Measurements from ENCODE around the gene IRF2BP2.

IRF2BP2 gene

DNA sequence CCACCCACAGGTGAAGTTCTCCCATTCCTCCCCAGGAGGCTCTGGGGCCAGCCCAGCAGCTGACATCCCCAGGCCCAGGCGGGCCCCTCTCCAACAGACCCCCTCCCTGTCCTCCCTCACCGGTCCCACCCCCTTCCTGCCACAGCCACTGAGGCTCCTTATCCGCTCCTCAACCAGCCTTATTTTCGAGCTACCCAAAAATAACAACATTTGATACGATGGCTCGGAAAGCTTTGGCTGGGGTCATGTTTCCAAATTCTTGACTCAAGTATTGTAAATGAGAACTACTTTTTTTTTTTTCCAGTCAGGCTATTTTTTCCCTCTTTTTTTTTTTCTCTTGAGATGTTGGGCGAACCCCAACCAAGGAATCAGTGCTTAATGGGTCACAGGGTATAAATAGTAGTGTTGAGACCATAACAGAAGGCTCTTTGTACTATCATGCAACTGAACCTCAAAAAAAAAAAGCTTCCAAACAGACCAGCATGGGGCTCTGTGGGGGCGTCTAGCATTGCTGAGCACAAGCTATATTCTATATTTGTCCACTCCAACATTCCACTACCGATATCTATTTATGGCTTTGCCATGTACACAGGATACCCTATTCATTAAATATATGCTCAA is 27.2 kb downstream of the IRF2BP2 start:
- no peak for DNase-seq

GRCh38 chr1:234582186-234582585 is 27.8 kb downstream of the IRF2BP2 start:
- no peak for DNase-seq

GRCh38 chr1:234581063-234581714 is 28.8 kb downstream of the IRF2BP2 start:
- no peak for DNase-seq

- DNase-seq, result peak in 1 of 5 experiments; percentile 36
Observed at GRCh38 chr1:234579967-234580366, 30.0 kb downstream of the IRF2BP2 start.

- DNase-seq, result no peak
Observed at GRCh38 chr1:234578735-234579134, 31.2 kb downstream of the IRF2BP2 start.

DNA sequence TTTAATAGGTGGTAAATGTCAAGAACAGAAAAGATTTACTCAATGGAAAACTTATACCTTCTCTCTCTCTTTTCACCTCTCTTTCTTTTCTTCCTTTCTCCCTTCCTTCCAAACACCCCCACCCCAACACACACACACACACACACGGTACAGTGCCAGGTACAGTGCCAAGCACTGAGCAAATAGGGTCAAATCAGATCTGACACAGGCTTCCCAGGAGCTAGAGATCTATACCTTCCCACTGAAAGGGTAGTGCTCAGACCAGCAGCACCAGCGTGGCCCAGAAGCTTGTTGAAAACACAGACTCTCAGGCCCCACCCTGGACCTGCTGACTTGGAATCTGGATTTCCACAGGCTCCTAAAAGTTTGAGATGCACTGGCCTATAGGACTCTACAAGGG is 31.9 kb downstream of the IRF2BP2 start:
- DNase-seq, result no peak

DNA sequence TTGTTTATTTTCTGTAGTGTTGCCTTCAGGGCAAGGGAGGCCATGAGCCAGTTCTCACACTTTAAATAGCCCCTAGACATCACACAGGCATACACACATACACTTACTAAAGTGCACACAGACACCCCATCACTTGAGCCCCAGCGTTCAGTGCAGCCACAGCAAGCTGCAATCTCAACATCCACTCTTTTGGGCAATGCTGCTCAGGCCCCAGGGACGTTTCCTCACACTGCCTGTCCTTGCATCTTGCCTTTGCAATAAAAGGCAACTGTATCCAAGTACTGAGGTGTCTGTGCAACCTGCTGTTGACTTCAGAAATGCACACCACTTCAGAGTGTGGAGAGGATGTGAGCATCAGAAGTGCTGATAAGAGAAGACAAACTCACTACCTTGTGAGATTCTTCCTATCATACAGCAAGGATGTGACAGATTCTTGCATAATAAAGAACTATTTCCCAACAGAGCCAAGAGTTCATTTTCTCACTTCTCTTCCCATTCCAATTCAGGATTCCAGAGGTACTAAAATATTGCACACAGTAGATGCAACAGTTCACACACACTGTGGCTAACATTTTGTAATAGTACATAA is 36.2 kb downstream of the IRF2BP2 start:
- peak in 1 of 5 experiments; percentile 52 for DNase-seq

- DNase-seq, result no peak
Observed at GRCh38 chr1:234572966-234573365, 37.0 kb downstream of the IRF2BP2 start.

DNA sequence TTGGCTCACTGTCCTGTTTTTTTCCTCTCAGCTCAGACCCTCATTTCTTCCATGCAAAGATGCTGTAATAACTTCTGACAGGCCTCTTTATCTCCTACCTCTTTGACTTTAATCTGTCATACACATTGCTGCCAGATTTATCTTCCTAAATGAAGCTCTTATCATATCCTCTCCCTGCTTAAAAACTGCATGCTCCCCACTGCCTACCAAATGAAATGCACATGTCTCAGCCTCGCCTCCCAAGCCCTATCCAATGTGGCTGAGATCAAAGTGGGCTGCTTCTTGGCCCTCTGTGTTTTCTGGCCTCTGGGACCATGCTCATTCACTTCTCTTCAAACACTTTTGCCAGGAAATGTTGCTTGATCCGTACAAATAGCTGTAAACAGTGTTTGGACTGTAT is 38.3 kb downstream of the IRF2BP2 start:
- no peak for DNase-seq

DNA sequence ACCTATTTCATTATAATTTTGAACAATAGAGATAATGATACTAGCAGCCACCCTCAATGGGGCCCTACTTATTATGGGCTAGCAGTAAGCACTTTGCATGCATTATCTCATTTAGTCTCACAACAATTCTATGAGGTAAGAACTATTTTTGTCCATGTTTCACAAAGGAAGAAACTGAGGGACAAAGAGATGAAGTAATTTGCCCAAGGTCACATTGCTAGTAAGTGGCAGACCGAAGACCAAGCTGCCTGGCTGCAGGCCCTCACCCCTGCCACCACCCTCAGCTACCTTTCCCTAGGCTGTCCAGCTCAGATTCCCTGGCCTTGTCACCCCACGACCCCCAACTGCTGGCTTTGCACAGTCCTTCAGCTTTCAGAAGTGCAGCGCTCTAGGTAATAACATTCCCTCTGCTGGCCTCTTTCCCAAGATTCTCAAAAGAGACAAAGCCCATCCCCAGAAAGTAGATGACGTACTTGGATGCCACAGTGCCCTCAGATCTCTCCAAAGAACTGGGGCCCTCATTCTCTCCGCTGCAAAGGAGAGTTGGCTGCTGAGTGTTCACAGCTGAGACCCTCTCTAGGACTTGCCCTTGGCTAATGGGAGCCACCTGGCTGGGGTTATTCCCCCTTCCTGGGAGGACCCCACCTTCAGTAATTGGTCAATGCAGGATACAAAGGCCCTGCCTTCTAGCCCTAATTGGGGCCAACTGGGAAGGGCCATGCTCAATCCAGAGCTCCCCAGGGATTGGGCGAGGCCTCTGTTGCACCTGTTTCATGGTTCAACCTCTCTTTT is 39.5 kb downstream of the IRF2BP2 start:
- no peak for DNase-seq

GRCh38 chr1:234568345-234568744 is 41.6 kb downstream of the IRF2BP2 start:
- no peak for DNase-seq

GRCh38 chr1:234565132-234565531 is 44.8 kb downstream of the IRF2BP2 start:
- DNase-seq, result no peak

- peak in 1 of 5 experiments; percentile 16 for DNase-seq
Observed at GRCh38 chr1:234564035-234565029, 45.6 kb downstream of the IRF2BP2 start.

DNA sequence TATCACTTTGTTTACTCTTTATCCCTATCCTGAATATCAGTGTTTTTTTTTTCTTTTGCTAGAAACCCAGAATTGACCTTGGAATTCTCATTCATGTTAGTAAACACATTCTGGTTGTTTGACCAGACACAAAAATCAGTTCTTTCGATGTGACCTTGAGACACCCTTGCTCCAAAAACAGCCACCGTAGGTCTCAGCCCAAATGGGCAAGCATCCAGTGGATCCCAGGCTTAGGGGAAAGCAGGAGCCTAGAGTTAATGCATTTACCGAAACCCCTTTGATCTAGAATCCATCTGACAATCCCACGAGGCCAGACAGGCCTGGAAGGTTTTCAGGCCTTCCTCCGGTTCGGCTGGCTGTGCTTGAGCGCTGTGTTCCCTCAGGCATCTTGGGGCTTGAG is 47.6 kb downstream of the IRF2BP2 start:
- DNase-seq, result no peak

- no peak for DNase-seq
Observed at GRCh38 chr1:234561319-234561718, 48.7 kb downstream of the IRF2BP2 start.

DNA sequence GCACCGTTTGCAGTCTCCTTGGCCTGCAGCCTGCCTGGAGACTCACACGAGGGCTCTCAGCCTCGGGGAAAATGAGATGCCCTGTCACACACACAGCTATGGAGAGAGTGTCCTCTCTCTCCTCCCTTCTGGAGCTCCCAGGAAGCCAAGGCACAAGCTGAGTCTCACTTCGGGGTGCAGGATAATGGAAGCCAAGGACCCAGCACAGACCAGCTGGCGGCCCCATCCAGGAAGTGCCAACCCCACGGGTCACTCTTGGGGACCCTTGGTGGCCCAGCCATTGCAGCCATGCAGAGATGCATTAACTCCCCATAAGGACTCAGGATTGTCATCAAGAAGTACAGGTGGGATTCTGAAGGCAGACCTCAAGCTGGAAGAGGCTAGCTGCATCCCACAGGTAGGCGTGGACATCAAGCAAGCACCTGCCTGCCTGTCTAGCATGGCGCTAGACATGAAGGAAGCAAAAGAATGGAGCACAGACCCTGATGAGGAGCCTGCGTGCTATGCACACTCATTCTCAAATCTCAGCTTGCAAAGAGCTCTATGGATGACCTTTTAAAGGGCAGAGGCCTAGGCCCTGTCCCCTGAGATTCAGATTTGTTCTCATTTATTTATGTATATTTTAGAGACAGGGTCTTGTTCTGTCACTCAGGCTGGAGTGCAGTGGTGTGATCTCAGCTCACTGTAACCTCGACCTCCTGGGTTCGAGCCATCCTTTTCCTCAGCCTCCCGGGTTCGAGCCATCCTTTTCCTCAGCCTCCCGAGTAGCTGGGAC is 49.9 kb downstream of the IRF2BP2 start:
- no peak for DNase-seq

DNA sequence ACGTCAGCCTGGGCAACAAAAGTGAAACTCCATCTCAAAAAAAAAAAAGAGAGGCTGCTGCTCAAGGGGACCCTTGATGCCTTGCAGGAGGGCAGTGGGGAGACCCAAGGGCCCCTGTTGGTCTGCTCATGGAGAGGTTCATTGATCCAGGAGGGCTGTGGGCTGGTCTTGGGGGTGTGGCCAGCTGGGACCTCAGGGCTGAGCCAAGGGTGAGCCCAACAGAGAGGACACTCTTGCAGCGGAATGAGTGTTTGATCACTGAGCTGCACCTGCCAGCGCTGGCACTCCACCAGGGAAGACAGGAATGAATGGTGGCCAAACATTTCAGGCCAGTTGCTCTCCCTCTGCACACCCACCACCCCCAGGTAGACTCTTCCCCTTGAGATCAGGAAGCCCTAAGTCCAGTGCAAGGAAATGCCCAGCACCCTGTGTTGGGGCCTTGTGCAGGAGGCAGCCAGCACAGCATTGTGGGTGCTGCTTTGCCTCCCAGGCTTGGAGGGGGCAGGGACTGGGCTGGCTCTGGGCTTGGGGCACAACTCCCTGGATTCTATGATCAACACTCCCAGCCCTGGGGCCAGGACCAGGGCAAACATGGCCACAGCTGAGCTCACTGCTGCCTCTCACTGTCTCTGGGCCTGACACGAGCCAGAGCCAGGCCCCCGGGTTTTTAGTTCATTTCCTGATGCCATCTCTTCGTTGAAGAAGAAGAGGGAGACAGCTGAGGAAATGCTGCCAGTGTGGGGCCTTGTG is 50.7 kb downstream of the IRF2BP2 start:
- DNase-seq, result no peak

DNA sequence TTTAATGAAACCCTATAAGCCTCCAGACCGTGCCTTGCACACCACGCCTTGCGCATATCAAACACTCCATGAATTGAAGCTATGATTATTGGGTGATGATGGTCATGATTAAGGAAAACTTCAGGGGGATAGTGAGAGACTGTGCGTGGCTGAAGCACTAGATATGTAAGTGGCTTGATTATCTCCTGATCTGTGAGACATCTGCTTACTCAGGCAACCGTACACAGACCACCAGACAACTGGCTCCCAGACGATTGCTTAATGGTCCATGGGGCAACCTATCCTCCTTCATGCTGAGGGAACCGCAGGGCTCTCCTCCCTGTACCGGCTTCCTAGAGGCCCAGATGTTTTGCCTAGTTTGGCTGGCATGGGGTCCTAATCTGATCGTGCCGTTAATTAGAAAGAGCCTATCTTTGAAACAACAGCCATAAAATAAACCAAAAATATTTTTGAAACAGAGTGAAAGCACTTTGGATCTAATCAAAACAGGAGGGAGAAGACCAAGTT is 51.6 kb downstream of the IRF2BP2 start:
- DNase-seq, result no peak

DNA sequence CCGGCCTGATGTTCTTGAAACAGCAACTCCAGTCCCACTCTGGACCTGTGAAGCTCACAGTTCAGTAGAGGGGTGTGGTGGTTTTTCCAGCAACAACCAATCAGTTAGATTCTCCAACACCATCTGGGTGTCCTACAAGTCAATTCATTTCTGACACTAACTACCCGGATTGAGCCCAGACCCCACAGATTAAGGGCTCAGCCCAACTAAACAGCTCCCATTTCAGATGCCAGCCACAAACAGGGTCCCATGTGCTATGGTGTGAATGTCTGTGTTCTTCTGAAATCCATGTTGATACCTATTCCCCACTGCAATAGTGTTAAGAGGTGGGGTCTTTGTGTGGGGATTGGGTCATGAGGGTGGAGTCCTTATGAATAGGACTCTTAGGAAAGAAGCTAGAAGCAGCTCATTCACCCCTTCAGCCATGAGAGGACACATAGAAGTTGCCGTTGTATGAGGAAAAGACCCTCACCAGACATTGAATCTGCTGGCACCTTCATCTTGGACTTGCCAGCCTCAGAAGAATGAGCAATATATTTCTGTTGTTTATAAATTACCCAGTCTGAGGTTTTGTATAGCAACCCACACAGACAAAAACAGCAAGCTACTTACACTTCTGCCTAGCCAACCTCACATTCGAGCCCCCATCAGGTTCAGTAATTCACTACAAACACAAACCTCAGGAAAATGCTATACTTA is 53.6 kb downstream of the IRF2BP2 start:
- no peak for DNase-seq
